ENCODE data around the gene AJM1.

The AJM1 gene

GRCh38 chr9:136804509-136805206, 37.6 kb upstream of the AJM1 start:
- H3K36me3 Mint-ChIP-seq (ENCODE audit: low read depth): peaks cover 22% of the 10 kb centered on the region
- peaks cover 36% of the 10 kb centered on the region for H3K4me1 Mint-ChIP-seq (ENCODE audit: low read depth)
- H3K4me3 Mint-ChIP-seq: no peak overlapping the region

DNA sequence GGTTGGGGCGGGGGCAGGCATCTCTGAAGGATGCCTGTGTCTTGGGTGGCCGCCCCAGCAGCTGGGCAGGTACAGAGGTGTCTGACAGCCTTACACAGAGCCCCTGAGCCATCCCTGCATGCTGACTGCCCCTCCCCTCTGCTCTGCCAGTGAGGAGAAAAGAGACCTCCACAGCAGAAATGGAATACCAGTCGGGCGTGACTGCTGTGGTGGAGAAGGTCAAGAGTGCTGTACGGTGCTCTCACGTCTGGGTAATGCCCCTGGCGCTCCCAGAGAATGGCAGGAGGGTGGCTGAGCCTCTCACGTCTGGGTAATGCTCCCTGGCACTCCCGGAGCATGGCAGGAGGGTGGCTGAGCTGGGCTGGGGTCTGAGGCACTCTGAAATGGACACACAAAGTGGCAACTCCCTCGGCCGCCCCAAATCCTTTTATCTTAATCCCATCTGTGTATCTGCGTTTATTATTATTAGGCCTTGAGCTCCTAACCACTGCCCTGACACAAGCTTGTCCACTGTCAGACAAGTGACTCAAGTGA, 37.0 kb upstream of the AJM1 start:
- Mint-ChIP-seq H3K4me3 (no peak overlapping the region), H3K27ac (no peak overlapping the region), H3K27me3 (peaks cover 11% of the 10 kb centered on the region), H3K4me1 (ENCODE audit: low read depth) (peaks cover 38% of the 10 kb centered on the region), H3K36me3 (ENCODE audit: low read depth) (peaks cover 28% of the 10 kb centered on the region), H3K9me3 (no peaks in the 10 kb centered on the region)
- no peak for DNase-seq

More at GRCh38 chr9:136804509-136805206, 37.6 kb upstream of the AJM1 start:
- H3K9me3 Mint-ChIP-seq: no peaks in the 10 kb centered on the region
- no peak overlapping the region for H3K27ac Mint-ChIP-seq
- no peak for DNase-seq
- peaks cover 14% of the 10 kb centered on the region for H3K27me3 Mint-ChIP-seq

GRCh38 chr9:136806067-136806466, 36.2 kb upstream of the AJM1 start:
- peaks cover 33% of the 10 kb centered on the region for H3K36me3 Mint-ChIP-seq (ENCODE audit: low read depth)
- peaks cover 33% of the 10 kb centered on the region for H3K4me1 Mint-ChIP-seq (ENCODE audit: low read depth)
- H3K9me3 Mint-ChIP-seq: no peaks in the 10 kb centered on the region
- peak overlapping the region; percentile 87 for H3K4me3 Mint-ChIP-seq
- no peak for DNase-seq
- H3K27ac Mint-ChIP-seq: no peak overlapping the region
- peaks cover 6% of the 10 kb centered on the region for H3K27me3 Mint-ChIP-seq

GRCh38 chr9:136806631-136807201, 35.6 kb upstream of the AJM1 start:
- Mint-ChIP-seq H3K9me3 (no peaks in the 10 kb centered on the region), H3K4me1 (ENCODE audit: low read depth) (peaks cover 31% of the 10 kb centered on the region), H3K27ac (peak overlapping the region; percentile 93), H3K4me3 (peak overlapping the region; percentile 87), H3K27me3 (peaks cover 6% of the 10 kb centered on the region), H3K36me3 (ENCODE audit: low read depth) (peaks cover 40% of the 10 kb centered on the region)
- peak; percentile 28 for DNase-seq

DNA sequence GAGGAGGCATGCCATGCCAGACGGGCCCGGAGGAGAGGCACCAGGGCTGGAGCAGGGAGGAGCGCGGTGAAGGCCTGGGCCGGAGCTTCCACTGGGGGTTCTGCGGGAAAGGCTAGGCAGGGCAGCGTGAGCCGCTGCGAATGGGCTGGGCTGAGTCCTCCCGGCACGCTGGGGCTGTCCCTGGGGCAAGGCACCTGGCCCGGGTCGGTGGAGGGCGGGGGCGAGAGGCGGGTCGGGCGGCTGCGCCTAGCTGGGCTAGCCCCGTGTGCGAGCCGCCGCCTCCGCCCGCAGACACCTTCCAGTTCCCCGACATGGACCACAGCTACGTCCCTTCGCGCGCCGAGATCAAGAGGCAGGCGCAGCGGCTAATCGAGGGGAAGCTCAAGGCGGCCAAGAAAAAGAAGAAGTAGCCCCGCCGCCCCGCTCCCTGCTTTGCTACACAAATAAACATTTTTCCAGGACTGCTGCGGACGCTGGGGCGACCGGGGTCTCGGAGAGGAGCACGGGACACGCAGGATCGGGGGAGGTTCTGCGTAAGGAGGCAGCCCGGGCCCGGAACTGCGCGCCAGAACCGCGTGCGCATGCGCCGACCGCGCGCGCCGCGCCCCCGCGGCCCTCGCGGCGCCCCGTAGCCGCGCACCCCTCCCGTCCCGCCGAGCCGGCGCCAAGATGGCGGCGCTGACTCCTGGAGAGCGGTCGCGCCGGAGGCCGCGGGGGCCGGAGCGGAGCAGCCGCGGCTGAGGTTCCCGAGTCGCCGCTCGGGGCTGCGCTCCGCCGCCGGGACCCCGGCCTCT, 34.8 kb upstream of the AJM1 start, which contains the start of gene RABL6:
Gene RABL6 (plus strand): TSS at position 668 of the 794 bp plus-strand sequence. CDS start 249 bp downstream, outside the sequence.
- Mint-ChIP-seq H3K27ac (peak within 1 kb of the TSS; percentile 93), H3K4me1 (ENCODE audit: low read depth) (peaks cover 33% of the 10 kb centered on the region), H3K4me3 (peak within 1 kb of the TSS; percentile 87), H3K9me3 (no peaks in the 10 kb centered on the region), H3K36me3 (ENCODE audit: low read depth) (peaks cover 46% of the 10 kb centered on the region), H3K27me3 (no peaks in the 10 kb centered on the region)
- peak; percentile 90 for DNase-seq

- Mint-ChIP-seq H3K36me3 (ENCODE audit: low read depth) (peaks cover 54% of the 10 kb centered on the region), H3K9me3 (no peaks in the 10 kb centered on the region), H3K4me1 (ENCODE audit: low read depth) (peaks cover 41% of the 10 kb centered on the region), H3K27me3 (no peaks in the 10 kb centered on the region), H3K27ac (peak overlapping the region; percentile 82), H3K4me3 (peak overlapping the region; percentile 82)
- DNase-seq: peak; percentile 74
These were observed 34.0 kb upstream of the AJM1 start for GRCh38 chr9:136808075-136808805.

DNA sequence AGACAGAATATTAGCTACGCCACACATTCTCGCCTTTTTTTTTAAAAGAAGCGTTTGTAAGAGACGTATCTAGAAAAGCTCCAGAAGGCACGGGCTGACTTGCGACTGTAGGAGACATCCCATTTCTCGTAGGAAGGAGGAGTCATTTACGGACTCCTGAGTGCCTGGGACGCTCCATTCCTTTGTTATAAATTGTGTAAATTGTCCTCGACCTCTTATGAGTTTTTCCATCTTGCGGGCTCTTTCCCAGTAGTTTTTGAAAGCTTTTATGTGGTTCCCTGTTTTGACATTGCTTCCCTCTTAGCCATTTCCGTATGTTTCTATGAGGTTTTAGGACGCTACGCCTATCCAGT, 33.5 kb upstream of the AJM1 start:
- H3K27ac Mint-ChIP-seq: peak overlapping the region; percentile 82
- H3K4me1 Mint-ChIP-seq (ENCODE audit: low read depth): peaks cover 44% of the 10 kb centered on the region
- peaks cover 59% of the 10 kb centered on the region for H3K36me3 Mint-ChIP-seq (ENCODE audit: low read depth)
- no peaks in the 10 kb centered on the region for H3K9me3 Mint-ChIP-seq
- no peak for DNase-seq
- peak overlapping the region; percentile 80 for H3K4me3 Mint-ChIP-seq
- H3K27me3 Mint-ChIP-seq: no peaks in the 10 kb centered on the region

DNA sequence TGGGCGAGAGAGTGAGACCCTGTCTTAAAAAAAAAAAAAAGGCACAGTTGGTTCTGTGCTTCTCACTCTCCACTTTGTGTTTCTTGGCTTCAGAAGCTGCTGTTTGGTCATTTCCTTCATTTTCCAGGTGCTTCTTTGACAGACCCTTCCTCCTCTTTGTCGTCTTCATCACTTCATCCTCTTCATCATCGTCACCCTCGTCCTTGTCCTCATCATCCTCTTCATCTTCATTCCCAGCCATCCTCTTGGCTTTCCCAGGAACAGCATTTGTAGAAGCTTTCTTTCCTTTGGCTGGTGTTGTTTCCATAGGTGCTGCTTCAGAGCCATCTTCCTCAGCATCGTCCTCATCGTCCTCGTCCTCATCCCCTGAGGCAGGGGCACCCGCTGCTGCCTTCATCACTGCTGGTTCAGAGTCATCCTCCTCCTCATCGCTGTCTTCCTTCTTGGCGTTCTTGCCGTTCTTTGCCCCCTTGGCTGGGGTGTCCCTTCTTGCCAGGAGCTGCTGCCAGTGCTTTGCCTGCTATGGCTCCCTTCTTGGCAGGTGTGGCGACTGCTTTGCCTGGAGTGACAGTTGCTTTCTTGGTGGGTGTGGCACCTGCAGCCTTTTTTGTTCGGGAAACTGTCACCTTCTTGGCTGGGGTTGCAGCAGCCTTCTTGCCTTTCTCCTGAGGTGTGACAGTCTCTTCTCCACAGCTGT, 27.4 kb upstream of the AJM1 start:
- DNase-seq: no peak
- no peaks in the 10 kb centered on the region for H3K9me3 Mint-ChIP-seq
- no peak overlapping the region for H3K4me3 Mint-ChIP-seq
- H3K36me3 Mint-ChIP-seq (ENCODE audit: low read depth): peaks cover 71% of the 10 kb centered on the region
- peaks cover 27% of the 10 kb centered on the region for H3K4me1 Mint-ChIP-seq (ENCODE audit: low read depth)
- no peak overlapping the region for H3K27ac Mint-ChIP-seq
- no peaks in the 10 kb centered on the region for H3K27me3 Mint-ChIP-seq

DNA sequence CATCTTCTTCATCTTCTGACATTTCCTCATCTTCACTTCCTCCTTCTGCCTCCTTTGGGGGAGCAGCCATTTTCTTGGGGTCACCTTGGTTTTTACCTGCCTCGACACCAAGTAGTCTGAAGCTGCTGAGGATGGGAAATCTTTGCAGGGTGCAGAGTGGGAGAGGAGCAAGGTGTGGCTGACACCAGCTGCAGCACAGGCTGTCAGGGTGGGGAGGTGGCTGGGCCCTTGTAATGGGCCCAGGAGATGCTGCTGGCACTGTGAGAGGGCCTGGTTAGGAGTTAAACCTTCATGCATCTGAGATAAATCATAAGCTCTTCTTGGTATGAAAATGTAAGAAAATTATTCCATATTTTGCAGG, 26.9 kb upstream of the AJM1 start:
- DNase-seq: no peak
- peaks cover 23% of the 10 kb centered on the region for H3K4me1 Mint-ChIP-seq (ENCODE audit: low read depth)
- H3K27me3 Mint-ChIP-seq: no peaks in the 10 kb centered on the region
- peaks cover 68% of the 10 kb centered on the region for H3K36me3 Mint-ChIP-seq (ENCODE audit: low read depth)
- no peaks in the 10 kb centered on the region for H3K9me3 Mint-ChIP-seq
- H3K27ac Mint-ChIP-seq: no peak overlapping the region
- H3K4me3 Mint-ChIP-seq: no peak overlapping the region

- Mint-ChIP-seq H3K4me3 (no peak overlapping the region), H3K4me1 (ENCODE audit: low read depth) (peaks cover 8% of the 10 kb centered on the region), H3K27ac (no peak overlapping the region), H3K9me3 (no peaks in the 10 kb centered on the region), H3K27me3 (no peaks in the 10 kb centered on the region), H3K36me3 (ENCODE audit: low read depth) (peaks cover 56% of the 10 kb centered on the region)
- no peak for DNase-seq
These were observed 21.1 kb upstream of the AJM1 start for GRCh38 chr9:136820971-136821825.

DNA sequence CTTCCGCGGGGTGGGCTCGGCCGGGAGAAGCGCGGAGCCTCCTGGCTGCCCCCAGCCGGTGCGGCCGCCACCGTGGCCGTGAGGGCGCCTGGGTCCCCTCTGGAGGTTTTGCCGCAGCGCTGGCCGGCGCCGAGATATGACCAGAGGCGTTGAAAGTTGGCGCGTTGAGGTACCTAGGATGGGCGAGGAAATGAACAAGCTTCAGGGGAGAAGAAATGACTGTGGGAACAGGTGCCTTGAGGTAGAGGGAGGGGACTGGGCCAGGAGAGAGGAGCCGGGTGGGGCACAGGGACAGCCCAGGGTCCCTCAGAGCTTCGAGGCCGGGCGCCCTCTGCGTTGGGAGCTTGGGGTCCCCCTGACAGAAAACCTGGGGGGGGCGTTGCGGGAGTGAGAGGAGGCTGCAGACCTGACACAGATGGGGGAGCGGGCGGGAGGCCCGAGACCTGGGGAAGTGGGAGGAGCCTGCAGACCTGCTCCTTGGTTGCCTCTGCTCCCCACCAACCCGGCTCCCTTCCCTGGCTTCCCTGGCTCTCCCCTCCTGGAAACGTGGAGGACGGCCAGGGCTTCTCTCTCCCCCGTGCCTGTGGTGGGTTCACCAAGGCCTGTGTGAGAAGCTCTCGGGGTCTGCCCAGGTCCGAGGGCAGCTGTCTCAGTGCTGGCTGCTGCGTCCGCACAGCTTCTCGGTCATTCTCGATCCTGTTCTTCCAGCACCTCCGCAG, 20.3 kb upstream of the AJM1 start:
- no peak for DNase-seq
- no peaks in the 10 kb centered on the region for H3K27me3 Mint-ChIP-seq
- no peaks in the 10 kb centered on the region for H3K9me3 Mint-ChIP-seq
- peaks cover 58% of the 10 kb centered on the region for H3K36me3 Mint-ChIP-seq (ENCODE audit: low read depth)
- H3K27ac Mint-ChIP-seq: no peak overlapping the region
- H3K4me1 Mint-ChIP-seq (ENCODE audit: low read depth): peaks cover 7% of the 10 kb centered on the region
- no peak overlapping the region for H3K4me3 Mint-ChIP-seq

GRCh38 chr9:136823136-136824046, 18.9 kb upstream of the AJM1 start:
- DNase-seq: no peak
- Mint-ChIP-seq H3K4me3 (no peak overlapping the region), H3K9me3 (no peaks in the 10 kb centered on the region), H3K4me1 (ENCODE audit: low read depth) (peaks cover 6% of the 10 kb centered on the region), H3K27me3 (no peaks in the 10 kb centered on the region), H3K36me3 (ENCODE audit: low read depth) (peaks cover 57% of the 10 kb centered on the region), H3K27ac (no peak overlapping the region)
